Ectodermal cell (in vitro differentiated cells): ENCODE data around the gene MRPL2.

Source experiments
- H3K27ac ChIP-seq: 2 replicates; pipeline ENCODE4 v1.7.0; 2013; ENCODE audit warnings: mild to moderate bottlenecking, low read depth, low read length; ENCODE audit not compliant: insufficient read depth, poor library complexity, severe bottlenecking
- H3K27me3 ChIP-seq: 2 replicates; pipeline ENCODE4 v1.7.0; 2013; ENCODE audit warnings: mild to moderate bottlenecking, low read length; ENCODE audit not compliant: insufficient read depth, control insufficient read depth, poor library complexity, severe bottlenecking
- H3K36me3 ChIP-seq: one replicate; pipeline ENCODE4 v1.7.0; 2013; ENCODE audit warnings: low read length; ENCODE audit not compliant: control insufficient read depth, insufficient read depth
- H3K4me1 ChIP-seq: one replicate; pipeline ENCODE4 v1.7.0; 2013; ENCODE audit warnings: low read length; ENCODE audit not compliant: control insufficient read depth, insufficient read depth
- H3K4me3 ChIP-seq: 2 replicates; pipeline ENCODE4 v1.7.0; 2013; ENCODE audit warnings: low read depth, low read length, control low read depth; ENCODE audit not compliant: insufficient read depth
- H3K9me3 ChIP-seq: 2 replicates; pipeline ENCODE4 v1.7.0; 2013; ENCODE audit warnings: mild to moderate bottlenecking, low read length, moderate library complexity; ENCODE audit not compliant: control insufficient read depth
- WGBS, 2 experiments: methylation state at CpG; one replicate each; pipeline ENCODE4 v1.1.7; 2013; ENCODE audit warnings: missing lambda C conversion rate in 2 of 2; 5-methylcytosine and 5-hydroxymethylcytosine counted together

MRPL2 gene

GRCh38 chr6:43070028-43070632 lies 10.9 kb upstream of the MRPL2 start:
- WGBS, 2 experiments: 57 to 68% methylated on average over 5 to 6 of the region's 6 CpGs
- Histone ChIP-seq H3K4me1 (peaks cover 9% of the 10 kb centered on the region), H3K36me3 (peaks cover 6% of the 10 kb centered on the region), H3K4me3 (no peak overlapping the region), H3K27ac (no peak overlapping the region), H3K27me3 (no peaks in the 10 kb centered on the region), H3K9me3 (no peaks in the 10 kb centered on the region)

DNA sequence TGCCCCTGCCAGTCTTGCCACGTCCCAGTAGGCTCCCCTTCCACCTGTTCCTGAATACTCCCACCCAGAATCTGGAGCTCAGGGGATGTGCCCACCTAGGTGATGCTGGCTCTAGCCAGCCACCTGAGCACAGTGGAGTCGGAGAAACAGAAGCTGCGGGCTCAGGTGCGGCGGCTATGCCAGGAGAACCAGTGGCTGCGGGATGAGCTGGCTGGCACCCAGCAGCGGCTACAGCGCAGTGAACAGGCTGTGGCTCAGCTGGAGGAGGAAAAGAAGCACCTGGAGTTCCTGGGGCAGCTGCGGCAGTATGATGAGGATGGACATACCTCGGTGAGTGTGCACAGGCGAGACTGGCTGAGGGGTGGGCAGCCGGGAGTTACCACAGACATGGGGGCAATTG lies 3.6 kb upstream of the MRPL2 start:
- 96% methylated on average over 12 of the region's 12 CpGs for WGBS, 2 experiments
- H3K36me3 ChIP-seq: no peaks in the 10 kb centered on the region

DNA sequence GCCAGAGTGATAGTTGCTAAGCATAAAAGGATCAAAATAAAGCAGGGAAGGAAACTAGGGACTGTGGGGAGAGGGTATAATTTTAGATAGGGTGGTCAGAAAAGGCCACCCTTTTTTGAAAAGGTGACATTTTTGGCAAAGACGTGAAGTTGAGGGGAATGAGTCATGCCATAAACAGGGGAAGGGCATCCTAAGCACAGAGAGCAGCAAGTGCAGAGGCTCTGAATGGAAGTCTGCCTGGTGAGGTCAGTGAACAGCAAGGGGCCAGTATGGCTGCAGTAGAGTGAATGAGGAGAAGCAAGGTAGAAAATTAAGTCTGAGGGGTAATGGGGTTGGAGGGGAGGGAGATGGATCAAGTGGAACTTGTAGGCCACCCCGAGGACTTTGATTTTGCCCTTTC lies 2.6 kb upstream of the MRPL2 start:
- no peaks in the 10 kb centered on the region for H3K27me3 ChIP-seq
- H3K36me3 ChIP-seq: no peaks in the 10 kb centered on the region
- peaks cover 10% of the 10 kb centered on the region for H3K4me1 ChIP-seq
- 82 to 85% methylated on average over 2 of the region's 2 CpGs for WGBS, 2 experiments
- H3K4me3 ChIP-seq: no peak overlapping the region
- H3K27ac ChIP-seq: no peak overlapping the region
- no peaks in the 10 kb centered on the region for H3K9me3 ChIP-seq

More for the DNA sequence above, 3.6 kb upstream of the MRPL2 start:
- Histone ChIP-seq H3K4me3 (no peak overlapping the region), H3K27ac (no peak overlapping the region), H3K27me3 (no peaks in the 10 kb centered on the region), H3K9me3 (no peaks in the 10 kb centered on the region), H3K4me1 (peaks cover 10% of the 10 kb centered on the region)

GRCh38 chr6:43060755-43061633 lies 1.8 kb upstream of the MRPL2 start:
- no peak overlapping the region for H3K4me3 ChIP-seq

DNA sequence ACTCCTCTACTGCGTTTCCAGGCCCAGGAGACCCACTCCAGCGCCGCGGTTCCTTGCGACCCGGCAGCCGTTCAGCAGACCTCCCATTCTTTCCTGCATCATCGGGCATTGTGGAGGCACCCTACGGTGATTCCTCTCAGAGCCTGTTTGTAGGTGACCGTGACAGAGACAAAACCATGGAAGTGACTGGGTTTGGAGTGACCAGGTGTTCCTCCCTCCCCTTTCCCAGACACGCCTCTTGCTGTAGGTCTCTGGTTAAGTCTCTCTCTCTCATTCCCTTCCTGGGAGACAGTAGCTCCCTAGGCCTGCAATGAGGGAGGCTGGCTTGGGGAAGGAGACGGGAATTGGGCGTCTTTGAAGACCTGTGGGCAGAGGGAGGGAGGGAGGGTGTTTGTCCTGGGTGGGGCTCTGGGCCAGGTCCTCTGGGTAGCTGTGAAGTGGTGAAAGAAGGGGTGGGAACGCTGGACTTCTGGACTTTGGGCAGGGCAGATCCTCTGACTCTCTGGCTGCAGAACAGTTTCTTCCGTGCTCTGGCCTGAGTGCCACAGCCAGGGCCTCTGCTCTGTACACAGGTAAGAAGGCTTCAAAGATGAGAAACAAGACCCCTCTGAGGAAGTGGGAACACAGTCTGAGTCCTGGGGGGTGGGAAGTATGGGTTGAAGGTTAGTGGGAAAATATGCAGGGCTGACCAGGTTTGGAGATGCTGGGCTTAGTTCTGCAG lies 960 bp upstream of the MRPL2 start:
- H3K27me3 ChIP-seq: no peaks in the 10 kb centered on the region
- peaks cover 10% of the 10 kb centered on the region for H3K4me1 ChIP-seq
- H3K36me3 ChIP-seq: no peaks in the 10 kb centered on the region
- no peaks in the 10 kb centered on the region for H3K9me3 ChIP-seq
- H3K4me3 ChIP-seq: peak overlapping the region; percentile 98
- WGBS, 2 experiments: 14 to 16% methylated on average over 15 of the region's 15 CpGs
- peak overlapping the region; percentile 16 for H3K27ac ChIP-seq

More at GRCh38 chr6:43060755-43061633, 1.8 kb upstream of the MRPL2 start:
- Histone ChIP-seq H3K4me1 (peaks cover 10% of the 10 kb centered on the region), H3K36me3 (no peaks in the 10 kb centered on the region), H3K27ac (no peak overlapping the region), H3K9me3 (no peaks in the 10 kb centered on the region), H3K27me3 (no peaks in the 10 kb centered on the region)
- 92% methylated on average over 12 of the region's 12 CpGs for WGBS, 2 experiments

DNA sequence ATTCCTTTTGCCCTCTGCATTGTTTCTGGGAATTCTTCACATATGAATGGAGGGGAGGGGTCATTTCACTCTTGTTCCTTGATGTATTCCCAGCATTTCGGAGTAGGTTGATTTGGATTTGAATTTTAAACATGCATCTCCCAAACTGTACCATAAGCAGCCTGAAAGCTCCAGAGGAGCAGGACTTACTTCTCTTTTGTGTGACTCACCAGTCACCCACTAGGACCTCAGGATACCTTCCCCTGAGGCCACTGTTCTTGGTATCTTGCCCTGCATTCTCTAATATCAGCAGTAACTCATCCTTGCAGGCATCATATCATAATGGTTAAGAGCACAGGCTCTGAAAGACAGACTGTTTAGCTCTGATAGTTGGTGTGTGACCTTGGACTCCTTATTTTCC lies 703 bp downstream of the MRPL2 start:
- H3K27ac ChIP-seq: no peak overlapping the region
- no peaks in the 10 kb centered on the region for H3K27me3 ChIP-seq
- no peaks in the 10 kb centered on the region for H3K36me3 ChIP-seq
- WGBS, 2 experiments: 77 to 89% methylated on average over 1 of the region's 1 CpG
- H3K4me3 ChIP-seq: peak overlapping the region; percentile 98
- H3K4me1 ChIP-seq: peaks cover 10% of the 10 kb centered on the region
- no peaks in the 10 kb centered on the region for H3K9me3 ChIP-seq

DNA sequence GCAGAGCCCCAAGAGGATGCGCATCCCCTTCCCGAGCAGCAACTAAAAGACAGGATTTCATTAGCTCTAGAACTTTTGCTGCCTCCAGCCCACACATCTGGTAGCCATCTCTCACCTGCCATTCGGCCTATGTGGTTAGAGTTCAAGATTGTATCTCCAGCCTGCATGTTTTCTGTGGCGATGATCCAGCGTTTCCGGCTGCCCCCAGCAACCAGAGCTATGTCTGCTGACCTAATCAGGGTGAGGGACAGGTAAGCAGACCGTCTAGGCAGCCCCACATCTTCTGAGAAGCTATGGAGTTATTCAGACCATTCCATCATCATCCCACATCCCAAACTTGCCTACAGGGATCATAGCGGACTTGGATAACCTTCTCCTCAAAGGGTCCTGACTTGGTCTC lies 3.3 kb downstream of the MRPL2 start:
- Histone ChIP-seq H3K27ac (no peak overlapping the region), H3K4me1 (peaks cover 19% of the 10 kb centered on the region), H3K27me3 (no peaks in the 10 kb centered on the region), H3K36me3 (no peaks in the 10 kb centered on the region), H3K9me3 (no peaks in the 10 kb centered on the region), H3K4me3 (no peak overlapping the region)
- 92 to 95% methylated on average over 8 of the region's 8 CpGs for WGBS, 2 experiments

DNA sequence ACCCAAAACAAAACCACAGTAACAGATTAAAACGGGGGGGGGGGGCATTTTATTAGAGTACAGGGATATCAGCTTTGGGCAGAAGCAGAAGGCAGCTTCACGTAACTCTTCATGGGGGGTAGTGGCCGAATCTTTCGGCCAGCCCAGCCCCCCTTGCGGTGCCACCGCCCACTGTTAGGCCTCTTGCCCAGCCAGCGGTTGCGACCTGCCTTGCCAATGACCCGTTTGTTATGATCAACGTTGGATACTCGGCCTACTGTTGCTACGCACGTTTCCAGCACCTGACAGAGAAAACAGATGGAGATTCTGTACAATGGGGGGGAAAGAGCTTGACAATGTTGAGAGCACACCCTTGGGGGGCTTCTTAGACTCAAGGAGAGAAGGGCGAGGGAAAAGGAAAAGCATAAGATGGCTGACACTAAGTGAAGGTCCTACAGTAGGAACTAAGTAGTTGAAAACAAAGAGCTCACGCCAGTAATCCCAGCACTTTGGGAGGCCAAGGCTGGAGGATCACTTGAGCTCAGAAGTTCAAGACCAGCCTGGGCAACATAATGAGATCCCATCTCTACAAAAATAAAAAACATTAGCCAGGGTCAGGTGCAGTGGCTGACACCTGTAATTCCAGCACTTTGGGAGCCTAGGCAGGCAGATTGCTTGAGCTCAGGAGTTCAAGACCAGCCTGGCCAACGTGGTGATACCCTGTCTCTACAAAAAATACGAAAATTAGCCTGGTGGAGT lies 4.9 kb downstream of the MRPL2 start:
- Histone ChIP-seq H3K27me3 (no peaks in the 10 kb centered on the region), H3K9me3 (no peaks in the 10 kb centered on the region), H3K36me3 (peaks cover 12% of the 10 kb centered on the region), H3K4me3 (no peak overlapping the region), H3K4me1 (peaks cover 15% of the 10 kb centered on the region), H3K27ac (no peak overlapping the region)
- 84 to 85% methylated on average over 17 of the region's 17 CpGs for WGBS, 2 experiments

DNA sequence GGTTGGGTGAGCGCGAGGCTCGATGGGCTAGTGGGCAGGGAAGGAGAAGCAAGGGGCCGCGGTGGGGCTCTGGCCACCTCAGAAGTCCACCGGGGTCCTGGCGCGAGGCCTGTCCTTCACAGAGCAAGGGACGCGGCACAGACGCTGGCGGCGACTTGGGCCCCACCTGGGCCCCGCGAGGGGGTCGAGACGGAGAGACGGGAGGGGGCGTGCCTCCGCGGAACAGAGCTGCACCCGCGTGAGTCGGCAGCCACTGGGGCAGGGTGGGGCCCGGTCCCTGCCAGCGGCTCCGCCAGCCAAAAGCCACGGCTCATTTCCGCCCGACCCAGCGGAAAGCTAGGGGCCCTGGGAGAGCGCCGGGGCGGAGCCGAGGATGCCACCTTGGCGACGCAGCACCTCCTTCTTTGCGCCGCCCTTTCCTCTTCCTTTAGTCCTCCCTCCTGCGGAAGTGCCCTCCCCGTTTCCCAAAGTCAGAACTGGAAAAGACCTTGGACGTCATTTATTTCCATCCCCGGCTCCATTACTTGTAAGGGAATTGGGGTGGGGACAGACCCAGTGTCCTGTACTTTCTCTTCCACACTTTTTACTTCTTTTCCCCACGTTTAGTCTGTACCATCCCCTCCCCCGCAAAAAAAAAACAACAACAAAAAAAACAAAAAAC lies 5.6 kb downstream of the MRPL2 start, which contains the start of gene CUL7:
TSS of gene CUL7 (minus strand) at position 307 of the 661 bp plus-strand sequence. CDS start 1,063 bp downstream, outside the sequence.
- Histone ChIP-seq H3K9me3 (no peaks in the 10 kb centered on the region), H3K27me3 (no peaks in the 10 kb centered on the region), H3K4me3 (peak within 1 kb of the TSS; percentile 82), H3K27ac (peak within 1 kb of the TSS; percentile 71), H3K4me1 (peaks cover 15% of the 10 kb centered on the region), H3K36me3 (peaks cover 15% of the 10 kb centered on the region)
- 1 to 3% methylated on average over 44 to 45 of the region's 45 CpGs for WGBS, 2 experiments
